GM18861 (cell line): ENCODE results near the gene GPR132.
"Not testable (repeated sequence)": the region's sequence is repeated elsewhere in the genome, so short reads cannot be mapped to it uniquely, and the experiment has no call there.

Experiments used
- ATAC-seq: cut with Tn5 transposase; IDR thresholded peaks from one replicate; pipeline ENCODE4 v1.9.1; 2021; ENCODE audit not compliant: unreplicated experiment

GPR132 gene, protein sequence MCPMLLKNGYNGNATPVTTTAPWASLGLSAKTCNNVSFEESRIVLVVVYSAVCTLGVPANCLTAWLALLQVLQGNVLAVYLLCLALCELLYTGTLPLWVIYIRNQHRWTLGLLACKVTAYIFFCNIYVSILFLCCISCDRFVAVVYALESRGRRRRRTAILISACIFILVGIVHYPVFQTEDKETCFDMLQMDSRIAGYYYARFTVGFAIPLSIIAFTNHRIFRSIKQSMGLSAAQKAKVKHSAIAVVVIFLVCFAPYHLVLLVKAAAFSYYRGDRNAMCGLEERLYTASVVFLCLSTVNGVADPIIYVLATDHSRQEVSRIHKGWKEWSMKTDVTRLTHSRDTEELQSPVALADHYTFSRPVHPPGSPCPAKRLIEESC

DNA sequence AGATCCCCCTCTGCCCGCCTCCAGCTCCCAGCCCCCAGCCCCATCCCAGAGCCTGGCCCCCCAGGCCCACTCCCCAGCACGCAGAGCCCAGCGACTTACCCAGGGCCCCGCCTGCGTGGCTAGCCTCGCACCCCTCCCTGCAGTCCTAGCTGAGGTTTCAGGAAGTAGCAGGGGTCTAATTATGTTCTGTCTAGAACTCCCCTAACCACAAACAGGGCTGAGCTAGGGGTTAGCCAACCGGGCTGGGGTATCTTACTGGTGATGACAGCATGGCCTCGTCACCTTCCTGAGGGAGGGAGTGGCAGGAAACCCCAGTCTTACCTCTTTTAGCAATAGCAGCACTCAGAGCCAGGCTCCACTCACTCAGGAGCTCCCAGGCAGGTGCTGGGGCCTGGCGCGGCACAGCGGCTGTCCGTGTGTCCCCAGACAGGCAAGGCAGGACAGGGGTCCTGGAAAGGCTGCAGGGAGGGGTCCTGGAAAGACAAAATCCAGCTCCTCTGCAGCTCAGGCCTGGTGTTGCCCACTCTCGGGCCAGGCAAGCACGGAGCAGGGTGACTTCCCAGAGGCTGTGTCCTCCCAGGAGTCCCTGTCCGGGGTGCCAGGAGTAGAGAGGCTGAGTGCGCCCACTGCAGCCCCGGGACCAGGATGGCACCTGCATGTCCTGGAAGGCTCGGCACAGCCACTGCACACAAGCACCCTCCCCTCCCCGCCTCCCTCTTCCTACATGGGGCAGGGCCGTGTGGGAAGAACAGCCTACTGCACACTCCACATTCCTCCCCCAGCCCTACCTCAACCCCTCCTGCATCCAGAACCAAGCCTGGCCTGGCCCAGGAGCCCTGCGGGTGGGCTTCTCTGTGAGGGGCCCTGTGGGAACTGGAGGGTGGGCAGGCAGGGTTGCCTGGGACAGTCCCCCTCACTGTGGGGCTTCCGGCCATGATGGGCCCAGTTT lies at the start of gene GPR132:
Gene GPR132, minus strand, starts transcription at position 151 of the 949 bp plus-strand sequence. CDS start 10,010 bp downstream, outside the sequence.
- peak; percentile 48 for ATAC-seq

DNA sequence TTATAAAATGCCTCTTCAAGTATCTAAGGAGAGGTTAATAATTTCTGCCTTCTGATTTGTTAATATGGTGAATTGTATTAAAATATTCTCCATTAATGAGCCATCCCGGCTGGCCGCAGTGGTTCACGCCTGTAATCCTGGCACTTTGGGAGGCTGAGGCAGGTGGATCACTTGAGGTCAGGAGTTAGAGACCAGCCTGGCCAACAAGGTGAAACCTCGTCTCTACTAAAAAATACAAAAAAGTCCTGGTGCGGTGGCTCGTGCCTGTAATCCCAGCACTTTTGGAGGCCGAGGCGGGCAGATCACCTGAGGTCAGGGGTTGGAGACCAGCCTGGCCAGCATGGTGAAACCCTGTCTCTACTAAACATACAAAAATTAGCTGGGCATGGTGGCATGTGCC lies 44.0 kb upstream of the GPR132 start:
- ATAC-seq: not testable (repeated sequence)

DNA sequence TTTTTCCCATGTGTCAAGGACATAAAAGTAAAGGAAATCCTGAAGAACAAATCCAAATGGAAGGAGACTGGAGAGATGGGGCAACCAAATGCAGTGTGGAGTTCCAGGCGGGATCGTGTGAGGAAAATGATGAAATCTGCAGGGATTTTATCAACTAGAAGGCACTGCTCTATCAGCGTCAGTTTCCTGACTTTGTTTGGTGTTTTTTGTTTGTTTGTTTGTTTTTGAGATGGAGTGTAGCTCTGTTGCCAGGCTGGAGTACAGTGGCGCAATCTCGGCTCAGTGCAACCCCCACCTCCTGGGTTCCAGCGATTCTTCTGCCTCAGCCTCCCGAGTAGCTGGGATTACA lies 43.3 kb upstream of the GPR132 start:
- no peak for ATAC-seq

DNA sequence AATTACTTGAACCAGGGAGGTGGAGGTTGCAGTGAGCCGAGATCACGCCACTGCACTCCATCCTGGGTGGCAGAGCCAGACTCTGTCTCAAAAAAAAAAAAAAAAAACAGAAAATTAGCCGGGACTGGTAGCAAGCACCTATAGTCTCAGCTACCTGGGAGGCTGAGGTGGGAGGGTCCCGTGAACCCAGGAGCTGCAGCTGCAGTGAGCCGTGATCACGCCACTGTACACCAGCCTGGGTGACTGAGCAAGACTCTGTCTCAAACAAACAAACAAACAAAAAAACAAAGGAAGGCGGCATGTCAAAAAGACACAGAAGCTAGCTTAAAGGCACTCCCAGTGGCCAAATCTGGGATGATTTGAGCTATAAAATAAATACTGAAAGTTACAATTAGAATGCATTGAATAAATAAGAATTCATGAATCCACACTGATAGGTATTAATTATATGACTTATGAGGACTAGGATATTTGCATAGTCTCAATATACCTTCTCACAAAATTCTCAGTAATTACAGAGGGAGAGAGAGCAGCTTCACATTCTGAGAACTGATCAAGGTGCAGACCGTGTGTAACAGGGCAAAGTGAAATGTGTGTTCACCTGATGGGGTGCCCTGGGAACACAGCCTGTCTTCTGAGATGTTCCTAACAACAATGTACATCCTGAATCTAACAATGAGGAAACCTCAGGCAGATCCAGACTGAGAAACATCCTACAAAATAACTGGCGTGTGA lies 42.7 kb upstream of the GPR132 start:
- no peak for ATAC-seq

DNA sequence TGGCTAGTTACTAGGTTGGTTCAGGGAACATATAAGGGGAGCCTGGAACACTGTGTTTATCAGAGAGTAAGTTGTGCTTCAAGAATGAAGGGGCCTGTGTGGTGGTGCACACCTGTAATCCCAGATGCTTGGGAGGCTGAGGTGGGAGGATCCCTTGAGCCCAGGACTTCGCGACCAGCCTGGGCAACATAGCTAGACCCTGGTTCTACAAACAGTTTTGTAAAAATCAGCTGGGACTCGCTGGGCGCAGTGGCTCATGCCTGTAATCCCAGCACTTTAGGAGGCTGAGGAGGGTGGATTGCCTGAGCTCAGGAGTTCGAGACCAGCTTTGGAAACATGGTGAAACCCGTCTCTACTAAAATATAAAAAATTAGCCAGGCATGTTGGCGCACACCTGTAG lies 42.1 kb upstream of the GPR132 start:
- no peak for ATAC-seq

DNA sequence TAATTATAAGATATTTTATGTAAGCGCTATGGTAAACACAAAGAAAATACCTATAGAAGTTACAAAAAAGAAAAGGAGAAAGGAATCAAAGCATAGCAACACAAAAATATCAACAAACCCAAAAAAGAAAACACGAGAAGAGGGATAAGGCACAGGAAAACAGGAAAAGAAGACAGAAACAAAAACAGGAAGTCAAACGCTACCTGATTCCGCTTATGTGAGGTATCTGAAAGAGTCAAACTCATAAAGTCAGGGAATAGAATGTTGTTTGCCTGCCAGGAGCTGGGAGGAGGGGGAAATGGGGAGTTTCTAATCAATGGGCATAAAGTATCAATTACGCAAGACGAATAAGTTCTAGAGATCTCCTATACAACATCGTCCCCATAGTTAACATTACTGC lies 39.9 kb upstream of the GPR132 start:
- ATAC-seq: no peak

DNA sequence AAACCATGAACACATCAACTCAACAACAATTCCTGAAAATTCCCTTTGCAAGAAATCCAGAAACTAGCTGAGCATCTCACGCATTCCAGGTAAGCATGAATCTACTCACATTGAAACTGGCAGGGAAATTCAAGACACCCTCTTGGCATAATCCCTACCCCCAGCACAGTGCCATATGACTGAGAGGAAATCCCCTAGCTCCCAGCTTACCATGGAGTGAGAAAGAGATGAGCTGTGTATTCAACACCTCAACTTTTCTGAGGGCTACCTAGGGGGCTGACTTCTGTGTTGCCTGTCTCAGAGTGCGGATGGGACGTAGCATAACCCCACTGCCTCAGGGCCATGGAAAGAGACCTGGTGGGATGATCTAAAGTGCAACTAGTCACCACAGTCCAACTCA lies 37.7 kb upstream of the GPR132 start:
- no peak for ATAC-seq

DNA sequence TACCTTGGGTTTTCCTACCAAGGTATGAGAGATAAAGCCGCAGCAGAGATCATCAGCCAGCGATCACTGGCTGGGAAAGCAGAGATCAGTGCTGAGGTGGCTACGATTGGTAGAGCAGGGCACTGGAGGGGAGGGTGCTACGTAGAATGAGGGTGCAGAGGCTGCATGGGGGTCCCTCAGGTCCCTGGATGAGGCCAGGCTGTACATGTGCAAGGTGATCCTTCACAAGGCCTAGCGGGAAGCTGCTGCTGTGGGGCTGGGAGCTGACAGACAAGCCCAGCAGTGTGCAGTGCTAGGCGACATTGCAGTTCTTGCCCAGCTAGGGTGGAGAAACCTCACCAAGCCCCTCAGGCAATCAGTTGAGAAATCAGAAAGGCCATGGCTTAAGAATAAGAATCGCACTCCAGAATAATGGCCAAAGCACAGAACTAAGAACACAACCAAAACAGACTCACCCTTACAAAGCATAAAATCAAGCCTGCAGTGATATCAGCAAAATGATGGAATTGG lies 37.2 kb upstream of the GPR132 start:
- ATAC-seq: no peak

DNA sequence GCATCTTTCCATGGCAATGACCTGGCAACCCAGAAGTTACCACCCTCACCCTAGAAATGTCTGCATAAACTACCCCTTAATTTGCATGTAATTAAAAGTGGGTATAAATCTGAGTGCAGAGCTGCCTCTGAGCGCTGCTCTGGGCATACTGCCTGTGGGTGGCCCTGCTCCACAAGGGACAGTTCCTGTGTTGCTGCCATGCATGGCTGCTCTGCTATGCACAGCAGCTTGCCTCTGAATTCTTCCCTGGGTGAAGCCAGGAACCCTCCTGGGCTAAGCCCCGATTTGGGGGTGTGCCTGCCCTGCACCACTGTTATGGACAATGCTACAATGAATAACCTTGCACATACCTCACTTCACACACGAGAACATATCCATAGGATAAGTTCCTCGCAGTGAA lies 35.7 kb upstream of the GPR132 start:
- ATAC-seq: no peak

DNA sequence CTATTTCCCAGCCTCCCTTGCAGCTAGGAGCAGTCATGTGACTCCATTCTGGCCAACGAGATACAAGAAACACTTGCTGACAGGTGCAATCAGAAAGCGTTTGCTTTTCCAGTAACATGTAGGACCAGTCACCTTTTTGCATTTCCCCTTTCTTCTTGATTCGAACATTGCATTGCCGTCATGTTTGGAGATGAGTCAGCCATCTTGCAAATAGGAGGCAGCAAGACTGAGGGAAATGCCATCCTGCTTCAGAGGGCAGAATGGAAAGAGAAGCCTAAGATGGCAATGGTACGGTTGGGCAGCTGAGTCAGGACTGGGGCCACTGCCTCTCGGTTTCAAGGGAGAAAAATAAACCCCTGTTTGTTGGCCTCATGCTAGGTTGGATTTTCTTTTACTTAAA lies 34.5 kb upstream of the GPR132 start:
- ATAC-seq: no peak

DNA sequence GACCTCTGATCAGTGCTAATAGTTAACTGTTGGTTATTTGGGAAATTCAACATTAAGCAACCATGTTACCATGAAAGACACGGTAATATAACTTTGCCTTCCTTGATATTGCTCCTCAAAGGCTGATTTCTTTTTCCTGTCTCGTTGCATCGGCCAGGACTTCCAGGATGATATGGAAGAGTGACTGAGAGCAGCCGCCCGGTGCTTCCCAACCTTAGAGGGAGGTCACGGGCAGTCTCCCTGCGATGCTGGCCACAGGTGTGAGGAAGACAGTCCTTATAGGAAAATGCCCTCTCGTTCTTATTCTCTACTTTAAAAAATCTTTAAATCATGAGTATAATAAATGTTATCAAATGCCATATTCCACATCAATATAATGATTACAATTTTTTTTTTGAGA lies 33.1 kb upstream of the GPR132 start:
- ATAC-seq: no peak

DNA sequence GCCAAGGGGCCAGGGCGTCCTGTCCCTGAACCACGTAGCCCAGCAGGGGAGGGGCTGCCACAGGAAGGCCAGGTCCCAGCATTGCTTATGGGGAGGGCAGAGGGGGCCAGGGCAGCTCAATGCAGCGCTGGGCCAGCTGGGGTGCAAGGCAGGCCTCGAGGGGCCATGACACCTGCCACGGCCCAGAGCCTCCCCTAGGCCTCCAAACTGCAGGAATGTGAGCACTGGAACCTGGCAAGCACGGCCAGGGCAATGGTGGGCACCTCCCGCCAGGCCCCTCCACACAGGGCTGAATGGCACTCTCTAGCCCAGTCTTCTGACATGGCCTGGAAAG lies 32.5 kb upstream of the GPR132 start:
- ATAC-seq: no peak

DNA sequence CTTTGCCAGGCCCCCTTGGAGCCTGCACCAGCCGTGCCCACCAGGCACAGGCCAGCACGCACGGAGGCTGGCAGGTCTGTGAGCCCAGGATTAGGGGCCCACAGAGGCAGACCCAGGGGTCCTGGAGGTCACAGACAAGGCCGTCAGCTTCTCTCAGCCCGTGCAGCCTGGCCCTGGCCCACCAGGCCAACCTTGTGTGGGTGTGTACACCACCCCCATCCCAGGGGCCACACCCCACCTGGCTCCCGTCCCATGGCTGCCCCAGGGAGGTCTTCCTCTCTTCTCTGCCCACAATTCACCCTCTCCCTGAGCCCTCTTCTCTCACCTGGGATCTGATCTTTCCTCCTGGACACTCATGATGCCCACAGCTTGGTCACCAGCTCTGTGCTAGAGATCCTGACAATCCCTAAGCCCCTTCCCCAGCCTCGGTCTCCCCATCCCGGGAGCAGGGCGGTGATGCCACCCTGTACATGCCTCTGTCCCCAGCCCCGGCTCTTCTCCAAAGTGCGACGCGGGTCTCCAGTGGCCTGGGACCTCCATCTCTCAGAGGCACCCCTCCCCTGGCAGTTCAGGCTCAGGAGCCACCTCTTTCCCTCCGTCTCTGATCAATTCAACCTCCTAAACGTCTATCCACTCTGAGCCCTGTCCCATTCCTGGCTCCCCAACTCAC lies 31.1 kb upstream of the GPR132 start:
- ATAC-seq: no peak

DNA sequence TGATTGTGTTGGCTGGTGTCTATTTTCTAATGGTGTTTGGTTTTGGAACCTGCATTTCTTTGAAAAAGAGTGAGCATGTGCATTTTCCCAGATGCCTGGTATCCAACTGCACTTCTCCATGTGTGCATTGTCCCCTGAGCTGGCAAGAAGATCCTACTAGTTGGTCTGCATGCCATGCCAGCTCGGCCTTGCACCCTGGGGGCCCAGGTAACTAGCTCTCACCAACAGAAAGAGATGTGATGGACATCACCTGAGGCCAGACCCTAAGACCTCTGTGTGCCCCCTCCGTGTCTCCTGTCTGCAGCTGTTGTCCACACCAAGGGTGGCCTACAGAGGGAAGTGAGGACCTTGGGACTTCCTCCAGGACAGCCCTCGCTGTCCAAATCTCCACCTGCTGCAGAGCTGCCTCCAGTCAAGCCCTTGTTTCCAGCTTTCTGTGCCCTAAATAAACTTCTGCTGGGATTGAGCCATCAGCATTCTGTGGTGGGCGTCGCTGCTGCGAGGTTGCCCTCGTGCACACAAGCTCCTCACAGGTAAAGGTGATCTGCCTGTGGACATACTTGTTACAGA lies 30.1 kb upstream of the GPR132 start:
- no peak for ATAC-seq

DNA sequence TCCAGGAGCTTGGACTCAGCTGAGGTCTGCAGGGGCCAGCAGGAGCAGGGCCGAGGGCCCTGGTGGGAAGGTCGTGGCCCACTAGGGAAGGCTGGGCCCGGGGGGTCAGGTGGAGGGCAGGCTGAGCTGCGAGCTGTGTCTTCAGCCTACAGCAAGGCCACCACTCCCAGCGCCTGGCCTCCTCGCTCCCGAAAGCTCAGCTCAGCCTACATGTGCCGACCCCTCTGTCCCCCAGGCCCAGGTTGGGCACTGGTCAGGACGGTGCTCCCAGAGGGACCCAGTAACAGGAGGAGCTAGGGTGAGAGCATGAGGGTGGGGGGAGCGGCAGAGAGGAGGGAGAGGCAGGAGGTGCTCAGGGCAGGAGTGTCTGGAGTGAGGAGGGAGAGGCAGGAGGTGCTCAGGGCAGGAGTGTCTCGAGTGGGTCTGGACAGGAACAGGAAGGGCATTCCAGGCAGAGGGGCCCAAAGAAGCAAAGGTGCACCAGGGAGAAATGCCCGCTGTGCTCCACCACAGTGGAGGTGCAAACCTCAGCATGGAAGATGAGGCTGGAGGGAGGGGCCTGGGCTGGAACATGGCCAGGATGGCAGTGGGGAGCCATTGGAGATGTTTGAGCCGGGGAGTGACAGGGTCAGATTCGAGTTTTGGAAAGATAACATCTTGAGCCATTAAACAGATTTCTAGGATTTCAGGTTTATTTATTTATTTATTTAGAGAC lies 29.1 kb upstream of the GPR132 start:
- ATAC-seq: no peak

DNA sequence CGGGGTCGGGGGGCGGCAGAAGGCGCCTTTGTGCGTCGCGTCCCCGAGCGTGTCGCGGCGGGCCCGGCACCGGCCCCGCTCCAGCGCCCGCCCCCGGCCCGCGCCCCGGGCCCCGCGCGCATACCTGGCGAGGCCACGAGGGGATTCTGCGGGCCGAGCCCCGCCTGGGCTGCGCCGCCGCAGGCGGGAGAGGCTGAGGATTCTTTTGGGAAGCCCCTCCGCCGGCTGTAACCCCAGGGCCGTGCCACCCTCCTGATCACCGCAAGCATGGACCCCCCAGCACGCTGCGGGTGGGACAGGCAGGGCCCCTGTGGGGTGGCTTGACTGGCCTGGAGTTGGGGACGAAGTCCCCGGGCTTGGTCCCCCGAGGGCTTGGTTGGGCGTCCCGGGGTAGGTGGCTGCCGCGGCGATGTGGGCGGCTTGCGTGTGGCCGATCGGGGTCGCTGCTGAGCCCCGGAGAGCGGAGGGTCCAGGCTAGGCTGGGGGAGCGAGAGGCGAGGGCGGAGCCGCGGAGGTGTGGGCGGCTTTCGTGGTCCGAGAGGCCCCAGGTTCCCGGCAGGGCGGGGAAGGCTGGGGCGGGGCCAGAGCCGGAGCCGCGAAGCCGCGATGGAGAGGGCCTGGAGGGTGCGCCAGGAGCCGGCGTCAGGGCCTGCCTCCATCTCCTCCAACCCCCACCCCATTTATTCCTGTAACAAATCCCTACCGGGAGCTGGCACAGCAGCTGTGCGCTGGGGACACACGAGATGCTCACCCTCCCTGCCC lies 28.4 kb upstream of the GPR132 start:
- ATAC-seq: no peak

DNA sequence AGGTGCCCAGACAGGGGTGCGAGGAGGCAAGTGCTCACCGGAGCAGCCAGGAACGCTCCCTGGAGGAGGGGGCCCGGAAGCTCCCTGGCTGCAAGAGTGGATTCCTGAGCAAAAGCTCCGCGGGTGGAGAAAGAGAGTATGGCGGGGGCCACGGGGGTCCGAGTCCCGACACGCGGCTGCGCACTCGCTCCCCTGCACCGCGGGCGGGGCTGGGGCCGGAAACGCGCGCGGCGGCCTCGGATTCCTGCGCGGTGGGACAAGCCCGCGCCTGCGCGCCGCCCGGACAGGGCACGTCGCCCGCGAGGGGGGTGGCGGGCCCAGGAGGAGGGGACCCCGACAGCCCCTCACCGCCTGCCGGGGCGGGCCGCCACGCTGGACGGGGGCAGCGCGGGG lies 27.8 kb upstream of the GPR132 start:
- ATAC-seq: no peak

DNA sequence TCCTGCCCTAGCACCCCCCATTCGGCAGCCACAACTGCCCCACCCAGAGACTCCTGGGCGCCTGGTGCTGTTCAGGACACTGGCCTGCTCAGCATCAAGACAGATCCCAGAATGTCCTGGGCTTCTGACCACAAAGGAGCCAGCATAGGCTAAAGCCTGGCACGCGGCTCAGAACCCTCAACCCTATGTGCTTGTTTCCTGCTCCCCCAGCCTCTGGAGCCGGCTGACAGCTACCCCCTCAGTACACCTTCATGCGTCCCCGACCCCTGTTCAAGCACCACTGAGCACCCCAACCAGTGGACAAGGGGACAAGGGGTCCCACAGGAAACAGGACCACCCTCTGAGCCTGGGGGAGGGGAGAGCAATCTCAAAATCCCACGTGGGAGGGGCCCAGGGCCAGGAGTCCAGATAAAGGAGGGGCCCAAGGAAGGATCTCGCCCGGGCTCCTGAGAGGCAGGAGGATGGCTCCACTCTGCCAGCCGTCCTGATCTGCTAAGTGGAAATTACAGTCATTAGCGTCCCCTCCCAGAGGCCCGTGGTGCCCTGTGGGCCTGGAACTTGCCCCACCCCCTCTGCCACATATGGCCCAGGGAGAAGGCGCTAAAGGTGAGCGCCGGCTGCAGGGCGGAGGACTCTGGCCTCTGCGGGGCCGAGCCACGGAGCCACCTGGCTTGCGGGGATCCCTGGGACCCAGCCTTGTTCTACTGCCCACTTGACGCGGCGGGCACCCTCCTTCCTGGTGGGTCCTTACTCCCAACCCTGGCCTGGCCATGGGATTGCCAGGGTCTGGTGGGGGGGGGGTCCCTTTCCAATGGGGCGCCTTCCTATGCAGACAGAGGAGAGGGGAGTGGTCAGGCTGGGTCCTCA lies 27.2 kb upstream of the GPR132 start:
- no peak for ATAC-seq
